ENCODE results near the gene LTO1.
A peak's percentile ranks its signal among the peaks of the same experiment; 100 is the strongest.

The LTO1 gene

DNA sequence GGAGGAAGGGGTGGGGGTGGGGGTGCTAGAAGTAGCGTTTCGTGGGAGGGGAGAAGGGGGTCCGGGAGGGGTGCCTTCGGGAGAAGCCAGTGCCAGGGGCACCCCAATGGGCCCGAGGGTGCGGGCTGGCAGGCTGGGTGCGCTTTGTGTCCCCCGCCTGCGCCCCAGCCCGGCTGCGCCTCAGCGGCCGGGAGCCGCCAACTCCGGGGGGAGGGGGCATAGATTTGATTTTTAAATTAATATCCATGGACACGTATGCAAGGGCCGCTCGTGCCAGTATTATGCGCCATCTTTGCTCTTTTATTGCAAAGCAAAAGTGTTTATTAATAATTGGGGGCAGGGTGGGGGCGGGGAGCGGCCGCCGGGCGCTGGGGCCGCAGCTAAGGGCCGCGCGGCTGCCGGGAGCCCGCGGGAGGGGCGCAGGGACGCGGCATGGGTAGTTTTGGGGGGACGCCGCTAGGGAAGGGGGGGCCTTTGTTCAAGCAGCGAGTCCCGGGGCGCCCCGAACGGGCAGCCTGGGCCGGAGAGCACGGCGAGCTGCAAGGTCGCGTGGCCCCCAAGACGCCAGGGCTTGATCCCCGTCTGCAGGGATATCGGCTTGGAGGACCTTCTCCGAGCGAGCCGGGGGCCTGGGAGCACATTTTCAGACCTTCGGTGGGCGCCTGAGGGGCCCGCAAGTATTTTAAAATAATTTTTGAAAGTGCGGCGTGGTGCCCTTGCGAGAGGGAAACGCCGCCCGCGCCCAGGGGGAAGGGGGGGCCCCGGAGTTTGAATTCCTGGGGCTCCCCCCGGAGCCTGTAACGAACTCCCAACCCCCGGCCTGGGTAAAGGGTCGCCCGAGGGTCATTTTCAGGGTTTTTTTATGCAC lies 33.2 kb downstream of the LTO1 start:
- Histone ChIP-seq H2BK15ac (ENCODE audit: low read length) (peak overlapping the region; percentile 64), H3K18ac (ENCODE audit: low read length) (peak overlapping the region; percentile 98), H2AFZ (ENCODE audit: low read length) (peak overlapping the region; percentile 87), H3K4me2 (ENCODE audit: insufficient read depth, low read length, poor library complexity, severe bottlenecking) (peak overlapping the region; percentile 80), H4K8ac (ENCODE audit: low read depth, low read length) (no peak overlapping the region), H3K27ac (replicated peaks; ENCODE audit: low read length) (no peak overlapping the region), H3K79me1 (ENCODE audit: low read depth, low read length) (peaks cover 33% of the 10 kb centered on the region), H2BK120ac (ENCODE audit: low read depth, low read length) (peak overlapping the region; percentile 78), H2BK5ac (ENCODE audit: low read length) (peak overlapping the region; percentile 87), H3K14ac (ENCODE audit: low read length) (peak overlapping the region; percentile 56), H3K9me3 (replicated peaks in 1 of 2; ENCODE audit: control insufficient read depth in 2 of 2, insufficient read depth in 1 of 2, low read depth in 1 of 2, low read length in 2 of 2) (peaks cover 0 to 5% of the 10 kb centered on the region in 2 donors), H3K4ac (ENCODE audit: low read length) (no peak overlapping the region), H2AK5ac (ENCODE audit: low read depth, low read length) (peak overlapping the region; percentile 90), H3K4me3 (ENCODE audit: low read length in 2 of 2) (peak overlapping the region; percentile 65 to 92), H3K9ac (ENCODE audit: low read depth, low read length, poor library complexity) (peak overlapping the region; percentile 88), H4K91ac (ENCODE audit: low read depth, low read length, poor library complexity) (peak overlapping the region; percentile 92), H2BK12ac (ENCODE audit: low read length) (no peak overlapping the region), H3K27me3 (ENCODE audit: control insufficient read depth in 3 of 3, insufficient read depth in 3 of 3, low read depth in 1 of 3, low read length in 3 of 3) (peaks cover 0 to 35% (median 8%) of the 10 kb centered on the region in 3 experiments), H3K4me1 (ENCODE audit: control insufficient read depth in 2 of 2, insufficient read depth in 1 of 2, low read depth in 1 of 2, low read length in 2 of 2) (peaks cover 17 to 31% of the 10 kb centered on the region in 2 donors), H3K36me3 (replicated peaks in 1 of 2; ENCODE audit: control insufficient read depth in 2 of 2, insufficient read depth in 2 of 2, low read length in 2 of 2) (peaks cover 13 to 14% of the 10 kb centered on the region in 2 donors), H3K23ac (ENCODE audit: low read depth, low read length, poor library complexity) (no peak overlapping the region)
- no CpG with 5 or more reads among the region's 68 CpGs for WGBS, 2 donors (ENCODE audit: extremely low coverage in 2 of 2, insufficient read length in 2 of 2, insufficient replicate concordance in 1 of 2)
- DNase-seq (ENCODE audit: low spot score): no peak

DNA sequence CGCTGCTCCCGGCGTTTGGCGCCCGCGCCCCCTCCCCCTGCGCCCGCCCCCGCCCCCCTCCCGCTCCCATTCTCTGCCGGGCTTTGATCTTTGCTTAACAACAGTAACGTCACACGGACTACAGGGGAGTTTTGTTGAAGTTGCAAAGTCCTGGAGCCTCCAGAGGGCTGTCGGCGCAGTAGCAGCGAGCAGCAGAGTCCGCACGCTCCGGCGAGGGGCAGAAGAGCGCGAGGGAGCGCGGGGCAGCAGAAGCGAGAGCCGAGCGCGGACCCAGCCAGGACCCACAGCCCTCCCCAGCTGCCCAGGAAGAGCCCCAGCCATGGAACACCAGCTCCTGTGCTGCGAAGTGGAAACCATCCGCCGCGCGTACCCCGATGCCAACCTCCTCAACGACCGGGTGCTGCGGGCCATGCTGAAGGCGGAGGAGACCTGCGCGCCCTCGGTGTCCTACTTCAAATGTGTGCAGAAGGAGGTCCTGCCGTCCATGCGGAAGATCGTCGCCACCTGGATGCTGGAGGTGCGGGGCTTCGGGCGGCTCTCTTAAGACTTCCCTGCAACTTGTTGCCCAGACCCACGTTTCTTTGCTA lies 34.1 kb downstream of the LTO1 start, which contains the start of gene CCND1:
Gene CCND1, plus strand, starts transcription at position 162 of the 587 bp plus-strand sequence. Its CDS starts 158 bp downstream, at position 320.
- no CpG with 5 or more reads among the region's 49 CpGs for WGBS, 2 donors (ENCODE audit: extremely low coverage in 2 of 2, insufficient read length in 2 of 2, insufficient replicate concordance in 1 of 2)
- peak within 1 kb of the TSS; percentile 56 for H3K14ac ChIP-seq (ENCODE audit: low read length)
- peak within 1 kb of the TSS; percentile 78 for H3K27ac ChIP-seq (replicated peaks; ENCODE audit: low read length)

DNA sequence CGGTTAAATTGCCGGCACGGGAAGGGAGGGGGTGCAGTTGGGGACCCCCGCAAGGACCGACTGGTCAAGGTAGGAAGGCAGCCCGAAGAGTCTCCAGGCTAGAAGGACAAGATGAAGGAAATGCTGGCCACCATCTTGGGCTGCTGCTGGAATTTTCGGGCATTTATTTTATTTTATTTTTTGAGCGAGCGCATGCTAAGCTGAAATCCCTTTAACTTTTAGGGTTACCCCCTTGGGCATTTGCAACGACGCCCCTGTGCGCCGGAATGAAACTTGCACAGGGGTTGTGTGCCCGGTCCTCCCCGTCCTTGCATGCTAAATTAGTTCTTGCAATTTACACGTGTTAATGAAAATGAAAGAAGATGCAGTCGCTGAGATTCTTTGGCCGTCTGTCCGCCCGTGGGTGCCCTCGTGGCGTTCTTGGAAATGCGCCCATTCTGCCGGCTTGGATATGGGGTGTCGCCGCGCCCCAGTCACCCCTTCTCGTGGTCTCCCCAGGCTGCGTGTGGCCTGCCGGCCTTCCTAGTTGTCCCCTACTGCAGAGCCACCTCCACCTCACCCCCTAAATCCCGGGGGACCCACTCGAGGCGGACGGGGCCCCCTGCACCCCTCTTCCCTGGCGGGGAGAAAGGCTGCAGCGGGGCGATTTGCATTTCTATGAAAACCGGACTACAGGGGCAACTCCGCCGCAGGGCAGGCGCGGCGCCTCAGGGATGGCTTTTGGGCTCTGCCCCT lies 34.7 kb downstream of the LTO1 start:
- no CpG with 5 or more reads among the region's 43 CpGs for WGBS, 2 donors (ENCODE audit: extremely low coverage in 2 of 2, insufficient read length in 2 of 2, insufficient replicate concordance in 1 of 2)
- Histone ChIP-seq H3K4me3 (ENCODE audit: low read length in 2 of 2) (peak overlapping the region; percentile 65 to 73), H3K27me3 (ENCODE audit: control insufficient read depth in 3 of 3, insufficient read depth in 3 of 3, low read depth in 1 of 3, low read length in 3 of 3) (peaks cover 0 to 45% (median 8%) of the 10 kb centered on the region in 3 experiments), H3K9me3 (replicated peaks in 1 of 2; ENCODE audit: control insufficient read depth in 2 of 2, insufficient read depth in 1 of 2, low read depth in 1 of 2, low read length in 2 of 2) (peaks cover 0 to 5% of the 10 kb centered on the region in 2 donors), H2AFZ (ENCODE audit: low read length) (peak overlapping the region; percentile 74), H3K36me3 (replicated peaks in 1 of 2; ENCODE audit: control insufficient read depth in 2 of 2, insufficient read depth in 2 of 2, low read length in 2 of 2) (peaks cover 13 to 14% of the 10 kb centered on the region in 2 donors), H3K23ac (ENCODE audit: low read depth, low read length, poor library complexity) (peak overlapping the region; percentile 95), H3K27ac (replicated peaks; ENCODE audit: low read length) (peak overlapping the region; percentile 77), H3K14ac (ENCODE audit: low read length) (no peak overlapping the region), H3K79me1 (ENCODE audit: low read depth, low read length) (peaks cover 24% of the 10 kb centered on the region), H3K9ac (ENCODE audit: low read depth, low read length, poor library complexity) (peak overlapping the region; percentile 79), H3K4ac (ENCODE audit: low read length) (no peak overlapping the region), H4K8ac (ENCODE audit: low read depth, low read length) (no peak overlapping the region), H2AK5ac (ENCODE audit: low read depth, low read length) (peak overlapping the region; percentile 92), H3K4me1 (ENCODE audit: control insufficient read depth in 2 of 2, insufficient read depth in 1 of 2, low read depth in 1 of 2, low read length in 2 of 2) (peaks cover 15 to 31% of the 10 kb centered on the region in 2 donors), H3K4me2 (ENCODE audit: insufficient read depth, low read length, poor library complexity, severe bottlenecking) (peak overlapping the region; percentile 92), H2BK15ac (ENCODE audit: low read length) (peak overlapping the region; percentile 93), H3K18ac (ENCODE audit: low read length) (peak overlapping the region; percentile 96), H2BK5ac (ENCODE audit: low read length) (peak overlapping the region; percentile 90), H4K91ac (ENCODE audit: low read depth, low read length, poor library complexity) (peak overlapping the region; percentile 64), H2BK12ac (ENCODE audit: low read length) (peak overlapping the region; percentile 76), H2BK120ac (ENCODE audit: low read depth, low read length) (peak overlapping the region; percentile 69)
- no peak for DNase-seq (ENCODE audit: low spot score)

More for the DNA sequence above, 34.1 kb downstream of the LTO1 start, which contains the start of gene CCND1:
- Histone ChIP-seq H3K4me1 (ENCODE audit: control insufficient read depth in 2 of 2, insufficient read depth in 1 of 2, low read depth in 1 of 2, low read length in 2 of 2) (peaks cover 17 to 32% of the 10 kb centered on the region in 2 donors), H4K91ac (ENCODE audit: low read depth, low read length, poor library complexity) (peak within 1 kb of the TSS; percentile 92), H2BK12ac (ENCODE audit: low read length) (peak within 1 kb of the TSS; percentile 76), H3K4me2 (ENCODE audit: insufficient read depth, low read length, poor library complexity, severe bottlenecking) (peak within 1 kb of the TSS; percentile 92), H3K36me3 (replicated peaks in 1 of 2; ENCODE audit: control insufficient read depth in 2 of 2, insufficient read depth in 2 of 2, low read length in 2 of 2) (peaks cover 13 to 14% of the 10 kb centered on the region in 2 donors), H2BK120ac (ENCODE audit: low read depth, low read length) (peak within 1 kb of the TSS; percentile 78), H3K18ac (ENCODE audit: low read length) (peak within 1 kb of the TSS; percentile 98), H3K27me3 (ENCODE audit: control insufficient read depth in 3 of 3, insufficient read depth in 3 of 3, low read depth in 1 of 3, low read length in 3 of 3) (peaks cover 0 to 39% (median 8%) of the 10 kb centered on the region in 3 experiments), H3K9me3 (replicated peaks in 1 of 2; ENCODE audit: control insufficient read depth in 2 of 2, insufficient read depth in 1 of 2, low read depth in 1 of 2, low read length in 2 of 2) (peaks cover 0 to 5% of the 10 kb centered on the region in 2 donors), H3K9ac (ENCODE audit: low read depth, low read length, poor library complexity) (peak within 1 kb of the TSS; percentile 97), H2AK5ac (ENCODE audit: low read depth, low read length) (peak within 1 kb of the TSS; percentile 92), H2AFZ (ENCODE audit: low read length) (peak within 1 kb of the TSS; percentile 87), H2BK15ac (ENCODE audit: low read length) (peak within 1 kb of the TSS; percentile 93), H2BK5ac (ENCODE audit: low read length) (peak within 1 kb of the TSS; percentile 95), H4K8ac (ENCODE audit: low read depth, low read length) (peak within 1 kb of the TSS; percentile 86), H3K4me3 (ENCODE audit: low read length in 2 of 2) (peak within 1 kb of the TSS; percentile 65 to 92), H3K4ac (ENCODE audit: low read length) (no peak within 1 kb of the TSS), H3K23ac (ENCODE audit: low read depth, low read length, poor library complexity) (peak within 1 kb of the TSS; percentile 95), H3K79me1 (ENCODE audit: low read depth, low read length) (peaks cover 29% of the 10 kb centered on the region)
- peak; percentile 88 for DNase-seq (ENCODE audit: low spot score)

All from neuronal stem cell (in vitro differentiated cells).